Endothelial cell of umbilical vein (primary cell): ENCODE results near the gene DDI1. TPM values are rescaled to one million over a fixed set of nuclear protein-coding genes. Genes with fewer than 3 reads are reported as not detected.

Experiments
- BruUV-seq: library from RNA; stranded (reverse); fragments of 400-500 nt; replicated peaks from 2 replicates; lab custom pipeline; 2021; lab: Mats Ljungman, UMichigan
- CTCF ChIA-PET: fragments of 300-600, 350-600 bp; sonication (Branson Sonifier 250); formaldehyde crosslinking; loops from one replicate; lab custom pipeline; 2021; ENCODE audit warnings: antibody characterized with exemption, inconsistent platforms; lab: Charles Lee
- POLR2A ChIA-PET: fragments of 300-600, 350-600 bp; sonication (Branson Sonifier 250); formaldehyde crosslinking; loops from one replicate; lab custom pipeline; 2021; ENCODE audit warnings: antibody characterized with exemption, inconsistent platforms; lab: Charles Lee
- DNase-seq: peaks from one replicate; pipeline ENCODE4 v3.0.0-alpha.2; 2011; ENCODE audit warnings: low read depth, low spot score
- FAIRE-seq: peaks from 2 replicates; lab custom pipeline; 2011; peaks lifted over from hg19 to GRCh38; lab: Jason Lieb, UNC
- H2AFZ ChIP-seq: 2 replicates; pipeline ENCODE4 v1.6.0; 2012; ENCODE audit warnings: low read depth, low read length, control low read depth, inconsistent platforms
- H3K27ac ChIP-seq: 2 replicates; pipeline ENCODE4 v1.5.1; 2011; ENCODE audit warnings: low read depth, mild to moderate bottlenecking, control low read depth, low read length, moderate library complexity; ENCODE audit not compliant: insufficient read depth
- H3K27me3 ChIP-seq, 2 experiments: 2 replicates each; pipeline versions ENCODE4 v1.6.0 to v1.6.1; 2011; ENCODE audit warnings: low read length in 2 of 2, mixed read lengths in 1 of 2; ENCODE audit not compliant: control insufficient read depth in 2 of 2, insufficient read depth in 2 of 2
- H3K36me3 ChIP-seq, 2 experiments: 2 replicates in 1 of 2; 3 replicates in 1 of 2; pipeline ENCODE4 v1.5.1; 2011; ENCODE audit warnings: low read length in 2 of 2, mild to moderate bottlenecking in 1 of 2, moderate library complexity in 1 of 2; ENCODE audit not compliant: control insufficient read depth in 2 of 2, insufficient read depth in 2 of 2; ENCODE audit errors: extremely low read depth in 1 of 2
- H3K4me1 ChIP-seq: 3 replicates; pipeline ENCODE4 v1.5.1; 2011; ENCODE audit warnings: mild to moderate bottlenecking, low read length; ENCODE audit not compliant: control insufficient read depth, insufficient read depth; ENCODE audit errors: extremely low read depth
- H3K4me2 ChIP-seq: 2 replicates; pipeline ENCODE4 v1.6.1; 2011; ENCODE audit warnings: low read length, control low read depth, mixed read lengths; ENCODE audit not compliant: insufficient read depth
- H3K4me3 ChIP-seq, 3 experiments: fragments of 200-600 bp in 1 of 3; sonication (generic), shearing (Covaris generic) in 1 of 3; replicated peaks in 1 of 3; 2 replicates each; pipeline ENCODE4 v1.5.1; 2011 to 2016; ENCODE audit warnings: control low read depth in 3 of 3, low read length in 3 of 3, mild to moderate bottlenecking in 2 of 3, inconsistent platforms in 1 of 3, low read depth in 1 of 3, moderate library complexity in 1 of 3; ENCODE audit not compliant: insufficient read depth in 1 of 3
- H3K79me2 ChIP-seq: 2 replicates; pipeline ENCODE4 v1.6.0; 2012; ENCODE audit warnings: low read length, inconsistent platforms; ENCODE audit not compliant: control insufficient read depth, insufficient read depth
- H3K9ac ChIP-seq: replicated peaks from 2 replicates; pipeline ENCODE3; 2011; ENCODE audit warnings: low read length, control low read depth; ENCODE audit not compliant: insufficient read depth; ENCODE audit errors: extremely low read depth
- H3K9me1 ChIP-seq: replicated peaks from 3 replicates; pipeline ENCODE4 v1.6.0; 2011; ENCODE audit warnings: mild to moderate bottlenecking, low read length; ENCODE audit not compliant: control insufficient read depth, insufficient read depth; ENCODE audit errors: extremely low read depth
- H3K9me3 ChIP-seq: replicated peaks from 2 replicates; pipeline ENCODE4 v1.5.1; 2012; ENCODE audit warnings: low read length, inconsistent platforms; ENCODE audit not compliant: control insufficient read depth, insufficient read depth
- H4K20me1 ChIP-seq: replicated peaks from 2 replicates; pipeline ENCODE3; 2011; ENCODE audit warnings: mild to moderate bottlenecking, low read length; ENCODE audit not compliant: control insufficient read depth, insufficient read depth; ENCODE audit errors: extremely low read depth
- EZH2 ChIP-seq: IDR thresholded peaks from 2 replicates; pipeline ENCODE4 v1.6.1; 2012; ENCODE audit warnings: borderline replicate concordance, low read depth, mild to moderate bottlenecking, moderate library complexity, low read length, inconsistent platforms; ENCODE audit not compliant: severe bottlenecking
- FOS ChIP-seq: IDR thresholded peaks from 2 replicates; pipeline ENCODE4 v1.6.1; 2011; ENCODE audit warnings: mild to moderate bottlenecking, low read length, moderate library complexity, borderline replicate concordance; ENCODE audit not compliant: insufficient read depth
- GATA2 ChIP-seq: IDR thresholded peaks from 2 replicates; pipeline ENCODE4 v1.7.0; 2011; ENCODE audit warnings: low read depth, mild to moderate bottlenecking, moderate library complexity, mixed read lengths, low read length; ENCODE audit not compliant: insufficient read length, insufficient read depth
- JUN ChIP-seq: IDR thresholded peaks from 2 replicates; pipeline ENCODE4 v1.6.1; 2011; ENCODE audit warnings: borderline replicate concordance, low read depth; ENCODE audit not compliant: insufficient read length, insufficient read depth
- MYC ChIP-seq: IDR thresholded peaks from one replicate; pipeline ENCODE4 v1.6.1; 2011; ENCODE audit warnings: mild to moderate bottlenecking, low read depth, low read length
- POLR2A ChIP-seq: IDR thresholded peaks from 2 replicates; pipeline ENCODE4 v1.6.1; 2012; ENCODE audit warnings: low read depth, mild to moderate bottlenecking, control low read depth, low read length
- POLR2AphosphoS5 ChIP-seq: IDR thresholded peaks from 2 replicates; pipeline ENCODE4 v1.6.1; 2012; ENCODE audit warnings: low read depth, mild to moderate bottlenecking, control low read depth, low read length, moderate library complexity; ENCODE audit not compliant: insufficient read depth
- dilution Hi-C: fragments of 300-500 bp; cut with MboI; formaldehyde crosslinking; loops from one replicate; pipeline ENCODE4 v1.15.0; 2019; ENCODE audit warnings: low sequenced_read_pairs; ENCODE audit not compliant: extremely low pct_ligation_motif_present
- intact Hi-C: fragments of 100-400 bp; cut with micrococcal nuclease; formaldehyde crosslinking; loops from one replicate; pipeline ENCODE4 v1.10.0; 2022
- polyA plus RNA-seq, 4 experiments: library from polyadenylated mRNA; depleted of rRNA in 3 of 4; stranded (reverse) in 3 of 4; unstranded in 1 of 4; fragments of >200 nt; gene quantifications; 2 replicates each; pipeline versions ENCODE4 v1.2.1 to v1.2.3, GENCODE V29; 2011 to 2012; ENCODE audit warnings: missing spikeins in 1 of 4
- total RNA-seq: library from RNA; stranded (reverse); gene quantifications from 2 replicates; pipeline ENCODE4 v1.2.3, GENCODE V29; 2021
- TF ChIP-seq, protein P1 (sequence below), 2 donors: IDR thresholded peaks; 1 replicate in 1 of 2; 2 replicates in 1 of 2; pipeline ENCODE4 v1.5.1; 2011; ENCODE audit warnings: low read length in 2 of 2, mild to moderate bottlenecking in 2 of 2, moderate library complexity in 2 of 2, control low read depth in 1 of 2, inconsistent platforms in 1 of 2, low read depth in 1 of 2; ENCODE audit not compliant: insufficient read depth in 1 of 2; ENCODE audit errors: extremely low read depth in 1 of 2
- TF ChIP-seq, protein P2 (sequence below): IDR thresholded peaks from 2 replicates; pipeline ENCODE4 v1.6.1; 2011; ENCODE audit not compliant: insufficient read depth, insufficient read length

Gene DDI1
- total and polyA plus RNA-seq, 2 donors (not counting 3 experiments of a cell fraction or from before 2014, with no cell fraction given) = not detected

DNA sequence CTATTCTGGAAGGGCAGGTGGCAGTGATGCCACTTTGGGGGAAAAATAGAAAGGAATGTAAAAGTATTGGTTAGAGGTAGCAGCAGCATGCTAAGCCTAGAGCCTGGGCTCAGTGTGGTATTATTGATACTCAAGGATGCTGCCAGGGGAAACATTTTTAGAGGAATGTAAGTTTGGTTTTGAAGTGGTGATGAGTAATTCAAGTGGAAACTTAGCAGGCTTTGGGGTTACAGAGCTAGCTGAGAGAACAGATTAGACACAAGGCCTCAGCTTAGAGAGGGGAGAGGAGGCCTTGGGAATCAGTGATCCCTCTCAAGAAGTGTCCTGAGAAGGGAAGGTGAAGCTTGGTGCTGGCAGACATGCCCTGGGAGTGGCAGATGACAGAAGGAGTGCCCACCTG, 32.9 kb upstream of the DDI1 start:
- H4K20me1 ChIP-seq = no peaks in the 10 kb centered on the region
- no peaks in the 10 kb centered on the region for H3K9me1 ChIP-seq
- H3K79me2 ChIP-seq = no peaks in the 10 kb centered on the region
- H3K9ac ChIP-seq = no peak overlapping the region
- ChIA-PET POLR2A (no interaction called here), CTCF (no interaction called here)
- no TSS peak for BruUV-seq
- no peaks in the 10 kb centered on the region for H3K9me3 ChIP-seq
- intact Hi-C loops (no loop called here), dilution Hi-C loops (no loop called here)
- no peaks in the 10 kb centered on the region for H3K36me3 ChIP-seq
- DNase-seq = no peak
- no peak for FAIRE-seq
- H3K4me2 ChIP-seq = no peak overlapping the region
- H3K4me3 ChIP-seq = no peak overlapping the region
- H3K4me1 ChIP-seq = no peaks in the 10 kb centered on the region
- H2AFZ ChIP-seq = no peak overlapping the region
- TF ChIP-seq POLR2A (no peak), MYC (no peak), FOS (no peak), JUN (no peak), EZH2 (no peak), GATA2 (no peak), POLR2AphosphoS5 (no peak)
- TF ChIP-seq, protein P1, sequence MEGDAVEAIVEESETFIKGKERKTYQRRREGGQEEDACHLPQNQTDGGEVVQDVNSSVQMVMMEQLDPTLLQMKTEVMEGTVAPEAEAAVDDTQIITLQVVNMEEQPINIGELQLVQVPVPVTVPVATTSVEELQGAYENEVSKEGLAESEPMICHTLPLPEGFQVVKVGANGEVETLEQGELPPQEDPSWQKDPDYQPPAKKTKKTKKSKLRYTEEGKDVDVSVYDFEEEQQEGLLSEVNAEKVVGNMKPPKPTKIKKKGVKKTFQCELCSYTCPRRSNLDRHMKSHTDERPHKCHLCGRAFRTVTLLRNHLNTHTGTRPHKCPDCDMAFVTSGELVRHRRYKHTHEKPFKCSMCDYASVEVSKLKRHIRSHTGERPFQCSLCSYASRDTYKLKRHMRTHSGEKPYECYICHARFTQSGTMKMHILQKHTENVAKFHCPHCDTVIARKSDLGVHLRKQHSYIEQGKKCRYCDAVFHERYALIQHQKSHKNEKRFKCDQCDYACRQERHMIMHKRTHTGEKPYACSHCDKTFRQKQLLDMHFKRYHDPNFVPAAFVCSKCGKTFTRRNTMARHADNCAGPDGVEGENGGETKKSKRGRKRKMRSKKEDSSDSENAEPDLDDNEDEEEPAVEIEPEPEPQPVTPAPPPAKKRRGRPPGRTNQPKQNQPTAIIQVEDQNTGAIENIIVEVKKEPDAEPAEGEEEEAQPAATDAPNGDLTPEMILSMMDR (IDR thresholded peaks at IDR 0.05; ENCODE audit: extremely low read depth in 1 of 2, insufficient read depth in 1 of 2, low read depth in 1 of 2, low read length in 2 of 2) = no peak
- TF ChIP-seq, protein P2, sequence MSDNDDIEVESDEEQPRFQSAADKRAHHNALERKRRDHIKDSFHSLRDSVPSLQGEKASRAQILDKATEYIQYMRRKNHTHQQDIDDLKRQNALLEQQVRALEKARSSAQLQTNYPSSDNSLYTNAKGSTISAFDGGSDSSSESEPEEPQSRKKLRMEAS = no peak
- H3K27ac ChIP-seq = no peak overlapping the region
- H3K27me3 ChIP-seq = no peaks in the 10 kb centered on the region
